ENCODE results near the gene ALDH1A2.

The ALDH1A2 gene

GRCh38 chr15:58017869-58018268, 47.6 kb downstream of the ALDH1A2 start:
- DNase-seq (ENCODE audit: low spot score): no peak
- Histone ChIP-seq H3K4me3 (no peak overlapping the region), H3K27ac (no peak overlapping the region)
- TF ChIP-seq CTCF (IDR thresholded peaks at IDR 0.05): no peak

DNA sequence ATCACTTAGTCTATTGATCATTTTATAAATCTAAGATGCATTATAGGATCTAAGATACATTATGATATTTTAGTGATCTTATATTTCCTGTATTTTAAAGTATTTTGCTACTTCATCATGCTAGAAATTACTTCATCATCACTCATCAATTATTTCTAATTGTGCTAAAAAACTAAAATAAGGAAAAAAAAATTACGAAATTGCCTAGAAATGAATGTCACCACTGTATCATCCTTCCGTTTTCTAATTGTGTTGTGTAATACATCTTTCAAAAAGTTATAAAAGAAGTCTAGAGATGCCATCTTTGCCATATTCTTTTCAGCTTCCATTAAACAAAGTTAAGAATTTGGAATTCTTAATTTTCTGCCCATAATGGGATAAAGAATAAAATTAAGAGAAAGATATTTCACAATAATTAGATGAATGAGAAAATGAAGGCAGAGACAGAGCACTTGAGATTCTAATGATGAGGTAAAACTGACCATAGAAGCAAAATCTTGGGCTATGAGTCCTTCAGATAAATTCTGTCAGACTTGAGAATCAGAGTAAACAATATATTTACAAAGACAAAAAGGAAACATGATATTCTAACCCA, 48.8 kb downstream of the ALDH1A2 start:
- no peak overlapping the region for H3K27ac ChIP-seq
- H3K4me3 ChIP-seq: no peak overlapping the region
- DNase-seq (ENCODE audit: low spot score): no peak
- TF ChIP-seq CTCF (IDR thresholded peaks at IDR 0.05): no peak

- DNase-seq (ENCODE audit: low spot score): no peak
- H3K27ac ChIP-seq: no peak overlapping the region
- no peak for TF ChIP-seq CTCF (IDR thresholded peaks at IDR 0.05)
- no peak overlapping the region for H3K4me3 ChIP-seq
These were observed 49.9 kb downstream of the ALDH1A2 start for GRCh38 chr15:58015565-58015964.

GRCh38 chr15:58014470-58014869, 51.0 kb downstream of the ALDH1A2 start:
- no peak for DNase-seq (ENCODE audit: low spot score)
- H3K27ac ChIP-seq: no peak overlapping the region
- H3K4me3 ChIP-seq: no peak overlapping the region
- no peak for TF ChIP-seq CTCF (IDR thresholded peaks at IDR 0.05)

GRCh38 chr15:58014040-58014439, 51.5 kb downstream of the ALDH1A2 start:
- TF ChIP-seq CTCF (IDR thresholded peaks at IDR 0.05): no peak
- Histone ChIP-seq H3K4me3 (no peak overlapping the region), H3K27ac (no peak overlapping the region)
- no peak for DNase-seq (ENCODE audit: low spot score)

DNA sequence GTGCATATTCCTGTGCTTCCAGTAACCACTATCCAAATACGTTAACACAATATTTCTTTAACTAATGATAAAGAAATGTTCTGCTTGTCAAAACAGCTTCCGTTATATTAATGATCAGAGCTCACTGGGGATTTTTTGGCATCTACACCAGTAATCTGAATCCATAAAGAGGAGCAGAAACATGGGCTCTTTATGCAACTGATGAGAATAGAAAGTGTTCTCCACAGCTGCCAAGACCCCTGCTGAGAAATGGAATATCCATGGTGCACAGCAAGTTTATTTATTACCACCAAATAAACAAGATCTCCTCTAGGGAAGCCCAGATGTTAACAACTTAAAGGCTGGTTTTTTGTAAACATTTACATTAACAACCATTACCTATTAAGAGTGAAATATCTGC, 54.5 kb downstream of the ALDH1A2 start:
- no peak overlapping the region for H3K4me3 ChIP-seq
- no peak overlapping the region for H3K27ac ChIP-seq
- no peak for DNase-seq (ENCODE audit: low spot score)
- no peak for TF ChIP-seq CTCF (IDR thresholded peaks at IDR 0.05)

GRCh38 chr15:58003810-58004209, 61.7 kb downstream of the ALDH1A2 start:
- no peak overlapping the region for H3K27ac ChIP-seq
- H3K4me3 ChIP-seq: no peak overlapping the region
- no peak for DNase-seq (ENCODE audit: low spot score)
- TF ChIP-seq CTCF (IDR thresholded peaks at IDR 0.05): no peak

Measured in coronary artery (tissue), 2 donors.